ENCODE data around the gene SCYGR4. TPM values are rescaled to one million over a fixed set of nuclear protein-coding genes. Genes with fewer than 3 reads are reported as not detected.

The SCYGR4 gene
- total and polyA plus RNA-seq, 10 of the 15 experiments (the other 5 are each of a cell fraction or from before 2014, with no cell fraction given) = 0.11 TPM; not detected in 9

GRCh38 chr2:227661025-227661649, 43.8 kb downstream of the SCYGR4 start:
- Histone ChIP-seq H3K27me3 (replicated peaks in 1 of 2; ENCODE audit: control insufficient read depth in 2 of 2, insufficient read depth in 2 of 2, low read length in 1 of 2) (no peaks in the 10 kb centered on the region), H3K36me3 (ENCODE audit: control insufficient read depth in 2 of 2, insufficient read depth in 2 of 2, low read length in 1 of 2) (no peaks in the 10 kb centered on the region), H3K27ac (ENCODE audit: control insufficient read depth, insufficient read depth) (no peak overlapping the region), H3K4me1 (ENCODE audit: control insufficient read depth, insufficient read depth, low read length) (no peaks in the 10 kb centered on the region), H3K4me3 (no peak overlapping the region), H3K4me2 (ENCODE audit: control insufficient read depth, insufficient read depth) (no peak overlapping the region), H4K20me1 (ENCODE audit: control insufficient read depth, insufficient read depth) (no peaks in the 10 kb centered on the region), H2AFZ (ENCODE audit: control insufficient read depth, low read depth, low read length) (no peak overlapping the region), H3K9me3 (replicated peaks; ENCODE audit: control insufficient read depth, insufficient read depth, low read length) (no peaks in the 10 kb centered on the region), H3K9ac (ENCODE audit: control insufficient read depth, insufficient read depth, low read length) (no peak overlapping the region), H3K79me2 (ENCODE audit: control insufficient read depth, insufficient read depth, low read length) (no peaks in the 10 kb centered on the region)
- ChIA-PET CTCF (interaction anchor here (4.0 to 5.4 kb wide), 2 partner anchors 107 to 255 kb away, joined by 49 to 134 read pairs; no protein-coding TSS in a partner anchor), RAD21 (ENCODE audit: unreplicated experiment) (no interaction called here), SMC1A (ENCODE audit: uncharacterized antibody, unreplicated experiment) (interaction anchor here (1.2 kb wide), 1 partner anchor 105 kb away, joined by 3 read pairs; no protein-coding TSS in a partner anchor), POLR2A (no interaction called here)
- in situ Hi-C loops (cut with MboI) (loop anchor here (5.0 kb wide), 2 partner anchors 106 to 221 kb away; no protein-coding TSS in a partner anchor), intact Hi-C loops (cut with micrococcal nuclease; ENCODE audit: unreplicated experiment) (no loop called here)
- FAIRE-seq = no peak
- WGBS (ENCODE audit: insufficient coverage, insufficient replicate concordance, low lambda C conversion rate, missing lambda C conversion rate) = 12% methylated on average over 7 of the region's 7 CpGs
- no peak for ATAC-seq
- no TSS peak for BruUV-seq (replicated peaks)
- no peak for DNase-seq (ENCODE audit: low read depth, low spot score)
- TF ChIP-seq IRF5 (IDR thresholded peaks at IDR 0.05; ENCODE audit: borderline replicate concordance) (no peak), IKZF2 (IDR thresholded peaks at IDR 0.05) (no peak), LARP7 (IDR thresholded peaks at IDR 0.05) (no peak), IKZF1 (conservative IDR thresholded peaks at IDR 0.05) (no peak), SUZ12 (IDR thresholded peaks at IDR 0.05; ENCODE audit: unreplicated experiment) (no peak), TCF12 (IDR thresholded peaks at IDR 0.05; ENCODE audit: low read depth, low read length) (no peak), CUX1 (IDR thresholded peaks at IDR 0.05; ENCODE audit: insufficient replicate concordance, low read depth, low read length) (no peak), FOS (IDR thresholded peaks at IDR 0.05; ENCODE audit: borderline replicate concordance, extremely low read depth, insufficient read length) (no peak), HDAC6 (IDR thresholded peaks at IDR 0.05; ENCODE audit: unreplicated experiment) (no peak), GATAD2B (conservative IDR thresholded peaks at IDR 0.05; ENCODE audit: low read depth) (no peak), MYB (IDR thresholded peaks at IDR 0.05; ENCODE audit: borderline replicate concordance, low read depth, low read length) (no peak), CBX5 (IDR thresholded peaks at IDR 0.05; ENCODE audit: low read depth) (no peak)
- TF ChIP-seq, protein P1, sequence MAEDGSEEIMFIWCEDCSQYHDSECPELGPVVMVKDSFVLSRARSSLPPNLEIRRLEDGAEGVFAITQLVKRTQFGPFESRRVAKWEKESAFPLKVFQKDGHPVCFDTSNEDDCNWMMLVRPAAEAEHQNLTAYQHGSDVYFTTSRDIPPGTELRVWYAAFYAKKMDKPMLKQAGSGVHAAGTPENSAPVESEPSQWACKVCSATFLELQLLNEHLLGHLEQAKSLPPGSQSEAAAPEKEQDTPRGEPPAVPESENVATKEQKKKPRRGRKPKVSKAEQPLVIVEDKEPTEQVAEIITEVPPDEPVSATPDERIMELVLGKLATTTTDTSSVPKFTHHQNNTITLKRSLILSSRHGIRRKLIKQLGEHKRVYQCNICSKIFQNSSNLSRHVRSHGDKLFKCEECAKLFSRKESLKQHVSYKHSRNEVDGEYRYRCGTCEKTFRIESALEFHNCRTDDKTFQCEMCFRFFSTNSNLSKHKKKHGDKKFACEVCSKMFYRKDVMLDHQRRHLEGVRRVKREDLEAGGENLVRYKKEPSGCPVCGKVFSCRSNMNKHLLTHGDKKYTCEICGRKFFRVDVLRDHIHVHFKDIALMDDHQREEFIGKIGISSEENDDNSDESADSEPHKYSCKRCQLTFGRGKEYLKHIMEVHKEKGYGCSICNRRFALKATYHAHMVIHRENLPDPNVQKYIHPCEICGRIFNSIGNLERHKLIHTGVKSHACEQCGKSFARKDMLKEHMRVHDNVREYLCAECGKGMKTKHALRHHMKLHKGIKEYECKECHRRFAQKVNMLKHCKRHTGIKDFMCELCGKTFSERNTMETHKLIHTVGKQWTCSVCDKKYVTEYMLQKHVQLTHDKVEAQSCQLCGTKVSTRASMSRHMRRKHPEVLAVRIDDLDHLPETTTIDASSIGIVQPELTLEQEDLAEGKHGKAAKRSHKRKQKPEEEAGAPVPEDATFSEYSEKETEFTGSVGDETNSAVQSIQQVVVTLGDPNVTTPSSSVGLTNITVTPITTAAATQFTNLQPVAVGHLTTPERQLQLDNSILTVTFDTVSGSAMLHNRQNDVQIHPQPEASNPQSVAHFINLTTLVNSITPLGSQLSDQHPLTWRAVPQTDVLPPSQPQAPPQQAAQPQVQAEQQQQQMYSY (CRISPR knock-in tag; IDR thresholded peaks at IDR 0.05) = no peak

Measured in GM12878 (cell line).